Head of caudate nucleus (tissue), 42 donors: Measurements from ENCODE around the gene MYOT.

Experiments
- DNase-seq, 42 donors: peaks; one replicate each; pipeline versions ENCODE4 v3.0.0 to v3.0.0-alpha.2; 2020 to 2021; ENCODE audit warnings: mixed read lengths in 7 of 42
- intact Hi-C: fragments of 100-400 bp; cut with DNase I; formaldehyde crosslinking; loops from one replicate; pipeline ENCODE4 v1.15.0; 2022

Gene MYOT, protein sequence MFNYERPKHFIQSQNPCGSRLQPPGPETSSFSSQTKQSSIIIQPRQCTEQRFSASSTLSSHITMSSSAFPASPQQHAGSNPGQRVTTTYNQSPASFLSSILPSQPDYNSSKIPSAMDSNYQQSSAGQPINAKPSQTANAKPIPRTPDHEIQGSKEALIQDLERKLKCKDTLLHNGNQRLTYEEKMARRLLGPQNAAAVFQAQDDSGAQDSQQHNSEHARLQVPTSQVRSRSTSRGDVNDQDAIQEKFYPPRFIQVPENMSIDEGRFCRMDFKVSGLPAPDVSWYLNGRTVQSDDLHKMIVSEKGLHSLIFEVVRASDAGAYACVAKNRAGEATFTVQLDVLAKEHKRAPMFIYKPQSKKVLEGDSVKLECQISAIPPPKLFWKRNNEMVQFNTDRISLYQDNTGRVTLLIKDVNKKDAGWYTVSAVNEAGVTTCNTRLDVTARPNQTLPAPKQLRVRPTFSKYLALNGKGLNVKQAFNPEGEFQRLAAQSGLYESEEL

GRCh38 chr5:137867664-137868063 is at the start of gene MYOT:
TSS of gene MYOT (plus strand) at chr5:137867860. CDS start at chr5:137870652, 2,792 bp downstream.
- intact Hi-C loops, result no loop called here
- DNase-seq, result no peak

GRCh38 chr5:137819766-137820165 is 47.9 kb upstream of the MYOT start:
- DNase-seq, result no peak
- intact Hi-C loops, result no loop called here

DNA sequence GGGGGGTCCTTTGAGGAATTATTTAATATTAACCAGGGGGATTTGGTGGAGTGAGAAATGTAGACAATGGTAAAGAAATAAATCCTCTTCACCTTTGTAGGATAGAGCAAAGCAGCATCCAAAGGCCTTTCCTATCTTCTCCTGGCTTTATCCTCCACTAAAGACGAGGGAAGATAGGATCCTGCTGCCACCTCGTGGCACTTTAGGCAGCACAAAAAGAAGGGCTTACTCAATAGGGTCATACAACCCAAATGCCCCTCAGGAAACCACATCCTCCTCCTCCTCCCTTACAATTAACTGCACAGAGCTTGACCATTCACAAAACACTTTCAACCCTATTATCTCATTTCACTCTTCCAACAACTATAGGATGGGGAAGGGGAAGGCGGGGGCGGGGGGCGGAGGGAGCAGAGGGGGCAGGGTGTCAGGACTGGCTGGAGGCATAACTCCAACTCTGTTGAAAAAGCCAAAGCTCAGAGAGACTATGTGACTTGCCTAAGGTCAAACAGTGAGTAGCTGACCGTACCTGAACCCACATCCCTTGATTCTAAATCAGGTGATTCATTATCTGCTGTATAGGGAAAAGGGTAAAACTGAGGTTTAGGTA is 45.4 kb upstream of the MYOT start:
- peak in 41 of 42 donors; percentile 15 to 84 (median 61) for DNase-seq
- intact Hi-C loops, result loop anchor here (1.0 kb wide), 1 partner anchor 41 kb away; no protein-coding TSS in a partner anchor

- intact Hi-C loops, result loop anchor here (1.0 kb wide), 1 partner anchor 42 kb away; no protein-coding TSS in a partner anchor
These were observed 44.7 kb upstream of the MYOT start for GRCh38 chr5:137822984-137823383.

GRCh38 chr5:137825165-137825564 is 42.5 kb upstream of the MYOT start:
- DNase-seq, result no peak
- intact Hi-C loops, result no loop called here

More at GRCh38 chr5:137822984-137823383, 44.7 kb upstream of the MYOT start:
- DNase-seq, result no peak

- DNase-seq, result no peak
These were observed 41.6 kb upstream of the MYOT start for GRCh38 chr5:137826067-137826466.

GRCh38 chr5:137828180-137828579 is 39.5 kb upstream of the MYOT start:
- intact Hi-C loops, result no loop called here
- DNase-seq, result no peak

More at GRCh38 chr5:137826067-137826466, 41.6 kb upstream of the MYOT start:
- intact Hi-C loops, result no loop called here

GRCh38 chr5:137828664-137829063 is 39.0 kb upstream of the MYOT start:
- intact Hi-C loops, result no loop called here
- no peak for DNase-seq

- intact Hi-C loops, result no loop called here
- no peak for DNase-seq
These were observed 36.6 kb upstream of the MYOT start for GRCh38 chr5:137831105-137831504.

DNA sequence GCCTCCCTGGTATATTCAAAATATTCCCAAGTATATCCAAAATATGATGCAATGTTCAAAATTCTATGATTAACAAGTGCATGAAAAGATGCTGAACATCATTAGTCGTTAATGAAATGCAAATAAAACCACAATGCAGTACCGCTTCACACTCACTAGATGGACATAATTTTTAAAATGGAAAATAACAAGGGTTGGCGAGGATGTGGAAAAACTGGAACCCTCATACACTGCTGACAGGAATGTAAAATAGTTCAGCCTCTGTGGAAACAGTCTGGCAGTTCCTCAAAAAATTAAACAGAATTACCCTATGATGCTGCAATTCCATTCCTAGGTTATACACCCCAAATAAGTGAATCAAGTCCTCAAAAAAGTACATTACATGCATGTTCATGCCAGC is 36.1 kb upstream of the MYOT start:
- DNase-seq, result no peak
- intact Hi-C loops, result no loop called here

GRCh38 chr5:137832416-137832815 is 35.2 kb upstream of the MYOT start:
- DNase-seq, result no peak
- intact Hi-C loops, result no loop called here

DNA sequence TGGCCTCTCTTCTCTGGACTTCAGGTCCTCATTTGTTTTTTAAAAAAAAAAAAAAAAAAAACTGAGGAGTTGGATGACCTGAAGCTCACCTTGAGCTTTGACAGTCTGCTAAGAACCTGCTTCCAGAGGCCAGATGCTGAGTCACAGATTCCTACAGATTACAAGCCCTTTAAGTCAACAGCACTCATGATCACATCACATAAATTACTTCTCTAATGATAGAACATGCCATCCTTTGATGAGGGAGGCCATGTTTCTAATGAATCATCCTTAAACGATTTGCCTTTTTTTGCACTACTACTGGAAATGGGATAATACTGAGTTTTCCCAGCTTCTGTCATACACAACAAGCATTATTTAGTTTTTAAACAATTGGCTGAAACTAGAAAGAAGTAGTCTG is 34.2 kb upstream of the MYOT start:
- intact Hi-C loops, result no loop called here
- DNase-seq, result no peak

GRCh38 chr5:137834498-137835049 is 33.1 kb upstream of the MYOT start:
- no peak for DNase-seq
- intact Hi-C loops, result no loop called here

GRCh38 chr5:137836298-137836697 is 31.4 kb upstream of the MYOT start:
- intact Hi-C loops, result no loop called here
- no peak for DNase-seq

DNA sequence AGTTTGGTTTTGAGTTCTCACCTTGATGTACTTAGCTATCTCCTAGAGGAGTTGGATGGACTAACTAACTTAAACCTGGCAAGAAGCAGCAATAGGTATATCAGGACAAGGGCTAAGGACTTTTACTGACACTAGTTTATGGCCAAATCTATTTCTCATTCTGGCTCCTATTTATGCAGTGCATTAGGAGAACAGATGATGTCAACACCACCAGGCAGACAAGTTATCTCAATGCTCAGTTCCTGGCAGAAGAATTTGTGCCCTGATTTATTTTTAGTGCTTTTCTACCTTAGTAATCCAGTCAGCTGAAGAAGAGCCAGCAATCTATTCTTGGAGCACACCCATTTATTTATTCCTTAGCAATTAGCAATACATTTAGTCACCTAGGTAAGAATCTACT is 30.7 kb upstream of the MYOT start:
- intact Hi-C loops, result no loop called here
- DNase-seq, result peak in 2 of 42 donors; percentile 24 to 39

- DNase-seq, result no peak
- intact Hi-C loops, result no loop called here
These were observed 29.9 kb upstream of the MYOT start for GRCh38 chr5:137837491-137838394.

GRCh38 chr5:137838976-137839375 is 28.7 kb upstream of the MYOT start:
- DNase-seq, result no peak
- intact Hi-C loops, result no loop called here

DNA sequence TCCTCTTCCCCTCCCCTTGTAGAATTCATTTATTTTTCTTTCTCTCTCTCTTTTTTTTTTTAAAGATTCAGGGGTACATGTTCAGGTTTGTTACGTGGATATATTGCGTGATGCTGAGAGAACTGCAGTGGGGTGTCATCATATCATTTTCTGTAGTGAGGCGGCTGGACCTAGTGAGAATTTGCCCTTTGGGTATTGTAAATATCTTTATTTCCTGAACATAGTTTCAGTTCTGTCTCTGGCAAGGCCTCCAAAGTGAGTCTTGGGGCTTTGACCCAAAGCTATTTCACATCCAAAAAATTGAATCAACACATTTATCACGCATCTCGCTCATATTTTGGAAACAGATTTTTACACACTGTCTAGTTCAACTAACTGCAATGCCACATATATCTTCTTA is 25.4 kb upstream of the MYOT start:
- intact Hi-C loops, result no loop called here

GRCh38 chr5:137843676-137844299 is 23.9 kb upstream of the MYOT start:
- intact Hi-C loops, result no loop called here
- DNase-seq, result no peak

More for the DNA sequence above, 25.4 kb upstream of the MYOT start:
- no peak for DNase-seq
